ENCODE measurements around the gene TUBAL3. TPM values are rescaled to one million over a fixed set of nuclear protein-coding genes. Genes with fewer than 3 reads are reported as not detected.

TUBAL3 gene
- polyA plus RNA-seq, 10 donors, result 0.13 to 0.33 (median 0.14) TPM; not detected in 3

Other genes starting within 250 kb of the TUBAL3 start
- gene AKR1C8, start 219.7 kb downstream of the TUBAL3 start, polyA plus RNA-seq (ENCODE audit: insufficient read length in 10 of 10), result under 1 TPM in 3 of 10 donors, not detected in 7; 0.10 to 0.27 (median 0.17) TPM
- gene AKR1C4, start 208.0 kb downstream of the TUBAL3 start, polyA plus RNA-seq (ENCODE audit: insufficient read length in 10 of 10), result not detected
- gene UCN3, start 39.9 kb downstream of the TUBAL3 start, polyA plus RNA-seq (ENCODE audit: insufficient read length in 10 of 10), result not detected
- 100 to 1,000 TPM in 4 of 10 donors, 10 to 100 TPM in 6; 84.6 to 138 (median 98.6) TPM for gene NET1, start 7.7 kb upstream of the TUBAL3 start, polyA plus RNA-seq (ENCODE audit: insufficient read length in 10 of 10)
- 1 to 10 TPM in 2 of 10 donors, not detected in 8; 1.7 to 6.5 TPM for gene CALML5, start 94.7 kb upstream of the TUBAL3 start, polyA plus RNA-seq (ENCODE audit: insufficient read length in 10 of 10)
- under 1 TPM; 0.10 to 0.49 (median 0.19) TPM for gene CALML3, start 120.1 kb upstream of the TUBAL3 start, polyA plus RNA-seq (ENCODE audit: insufficient read length in 10 of 10)